NCI-H1417 (cell line): ENCODE results near the gene KDM4B.

Experiments used
- DNase-seq, 3 experiments: peaks; one replicate each; lab custom pipeline; 2025; lab: John Stamatoyannopoulos, UW

The KDM4B gene

DNA sequence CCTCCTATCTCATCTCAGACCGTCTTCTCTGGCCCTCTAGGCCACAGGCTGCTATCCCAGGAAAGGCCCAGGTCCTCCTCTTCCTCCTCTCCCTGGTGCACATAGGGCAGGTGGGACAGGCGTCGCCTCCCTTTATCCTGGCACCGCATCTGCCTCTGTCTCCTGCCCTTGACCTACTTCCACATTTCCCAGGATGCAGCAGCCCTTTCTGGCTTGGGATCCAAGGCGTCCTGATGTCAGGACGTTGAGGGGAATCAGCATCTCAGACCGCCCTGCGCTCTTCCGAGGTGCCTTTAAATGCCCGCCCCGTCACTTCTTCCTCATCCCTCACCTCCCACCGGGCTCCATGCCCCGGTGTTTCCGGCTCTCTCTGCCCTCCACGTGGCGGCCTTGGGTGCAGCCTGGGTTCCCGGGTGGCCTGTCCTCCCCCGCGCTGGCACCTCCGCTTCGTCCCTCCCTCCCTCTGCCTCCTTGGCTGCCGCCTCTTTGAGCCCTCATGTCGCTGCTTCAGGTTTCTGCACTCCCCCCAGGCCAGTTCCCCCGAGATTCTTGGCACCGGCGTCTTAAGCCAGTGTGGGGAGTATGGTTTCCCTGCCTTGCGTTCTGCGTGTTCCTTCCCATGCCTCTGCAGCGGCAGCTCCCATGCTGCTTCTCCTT is 66.3 kb downstream of the KDM4B start:
- no peak for DNase-seq

- DNase-seq = peak in 2 of 3 experiments; percentile 68 to 72
These were observed 67.1 kb downstream of the KDM4B start for GRCh38 chr19:5035793-5036697.

DNA sequence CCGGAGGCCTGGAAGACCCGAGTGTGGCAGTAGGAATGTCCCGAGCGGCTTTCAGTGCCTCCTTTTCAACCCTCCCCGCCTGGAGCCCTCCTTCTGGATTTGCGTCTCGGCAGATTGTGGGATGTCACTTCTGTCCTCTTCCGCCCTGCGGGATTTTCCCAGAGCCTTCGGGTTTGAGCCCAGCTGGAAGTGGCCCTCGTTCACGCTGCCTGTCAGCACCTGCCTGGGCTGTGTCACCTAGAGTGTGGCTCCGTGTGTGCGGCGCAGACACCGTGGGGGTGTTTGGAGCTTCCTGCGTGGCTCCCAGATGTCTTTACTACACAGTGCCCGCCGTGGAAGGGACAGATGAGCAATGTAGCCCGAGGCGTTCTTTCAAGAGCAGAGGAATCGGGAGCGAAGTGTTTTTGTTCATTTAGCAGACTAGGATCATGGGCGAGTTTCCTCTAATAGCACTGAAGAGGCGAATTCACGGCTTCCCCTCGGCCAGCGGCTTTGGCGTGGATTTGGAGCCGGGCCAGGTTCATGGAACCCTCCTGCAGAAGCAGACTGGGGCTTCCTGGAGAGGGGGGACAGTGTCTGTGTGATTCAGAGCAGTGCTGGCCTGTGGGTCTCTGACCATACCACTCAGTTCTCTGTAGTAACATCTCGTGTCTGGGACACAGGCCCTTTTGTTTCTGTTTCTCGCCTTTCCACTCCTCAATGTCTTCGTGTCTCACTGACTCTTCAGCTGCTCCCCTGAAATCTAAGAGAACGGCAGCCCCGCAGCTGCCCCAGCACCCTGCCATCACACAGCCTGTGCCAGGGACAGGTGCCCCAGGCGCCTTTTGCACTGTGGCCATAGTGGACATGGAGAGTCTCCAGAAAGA is 68.0 kb downstream of the KDM4B start:
- peak; percentile 64 to 79 (median 72) for DNase-seq

GRCh38 chr19:5037936-5038335 is 69.0 kb downstream of the KDM4B start:
- DNase-seq = peak in 2 of 3 experiments; percentile 67 to 96

GRCh38 chr19:5038631-5039271 is 69.8 kb downstream of the KDM4B start:
- DNase-seq = peak; percentile 26 to 42 (median 29)

DNA sequence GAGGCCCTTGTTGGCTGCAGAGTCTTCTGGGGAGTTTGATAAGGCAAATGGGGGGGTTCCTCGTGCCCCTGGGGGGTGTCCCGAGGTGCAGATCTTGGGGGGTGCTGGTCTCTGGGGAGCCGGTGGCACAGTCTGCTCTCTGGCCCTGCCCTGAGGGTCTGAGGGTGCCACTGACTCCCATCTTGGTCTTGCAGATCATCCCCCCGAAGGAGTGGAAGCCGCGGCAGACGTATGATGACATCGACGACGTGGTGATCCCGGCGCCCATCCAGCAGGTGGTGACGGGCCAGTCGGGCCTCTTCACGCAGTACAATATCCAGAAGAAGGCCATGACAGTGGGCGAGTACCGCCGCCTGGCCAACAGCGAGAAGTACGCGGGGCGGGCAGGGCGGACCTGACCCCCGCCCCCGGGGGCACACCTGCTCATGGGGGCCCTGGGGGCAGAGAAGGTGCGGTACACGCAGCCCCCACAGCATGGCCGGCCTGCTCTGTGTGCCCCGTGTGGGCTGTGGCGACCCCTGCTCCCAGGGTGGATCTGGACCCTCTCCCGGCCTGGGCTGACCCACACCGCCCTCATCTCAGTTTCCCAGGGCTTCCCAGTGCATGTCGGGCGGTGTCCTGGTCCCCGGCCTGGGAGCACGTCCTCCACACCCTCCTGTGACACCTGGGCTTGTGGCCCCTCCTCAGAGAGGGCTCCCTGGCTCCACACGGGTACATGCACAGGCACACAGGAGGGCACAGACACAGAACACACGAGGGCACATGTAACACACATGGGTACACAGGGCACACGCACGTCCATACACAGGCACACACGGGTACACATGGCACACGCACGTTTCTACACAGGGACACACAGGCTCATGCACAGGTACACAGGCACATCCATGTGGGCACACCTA is 71.0 kb downstream of the KDM4B start:
- no peak for DNase-seq

DNA sequence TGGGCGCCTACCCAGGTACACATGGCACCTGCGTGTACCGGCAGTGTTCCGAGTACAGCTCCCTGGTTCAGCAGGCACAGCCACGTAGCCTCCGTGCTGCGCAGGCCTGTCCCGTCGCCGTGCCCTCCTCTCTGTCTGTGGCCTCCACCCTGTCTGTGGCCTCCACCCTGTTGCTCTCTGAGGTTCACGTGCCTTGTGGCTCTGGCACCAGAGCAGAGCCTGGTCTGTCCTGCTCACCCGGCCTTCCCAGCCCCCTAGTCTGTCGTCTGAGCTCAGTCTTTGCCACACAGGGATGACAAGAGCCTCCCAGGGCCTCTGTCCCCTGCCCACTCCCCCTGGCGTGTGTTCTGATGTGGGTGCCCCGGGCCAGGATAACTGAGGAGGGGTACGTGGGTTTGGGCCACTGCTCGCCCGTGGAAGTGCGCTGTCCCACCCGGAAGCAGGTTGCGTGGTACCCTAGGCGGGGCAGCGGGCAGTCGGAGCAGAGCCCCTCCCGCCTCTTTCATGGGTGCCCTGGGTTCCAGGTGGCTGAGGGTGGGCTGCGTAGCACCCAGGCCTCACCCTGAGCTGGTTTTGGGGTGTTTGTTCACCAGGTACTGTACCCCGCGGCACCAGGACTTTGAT is 71.7 kb downstream of the KDM4B start:
- no peak for DNase-seq

DNA sequence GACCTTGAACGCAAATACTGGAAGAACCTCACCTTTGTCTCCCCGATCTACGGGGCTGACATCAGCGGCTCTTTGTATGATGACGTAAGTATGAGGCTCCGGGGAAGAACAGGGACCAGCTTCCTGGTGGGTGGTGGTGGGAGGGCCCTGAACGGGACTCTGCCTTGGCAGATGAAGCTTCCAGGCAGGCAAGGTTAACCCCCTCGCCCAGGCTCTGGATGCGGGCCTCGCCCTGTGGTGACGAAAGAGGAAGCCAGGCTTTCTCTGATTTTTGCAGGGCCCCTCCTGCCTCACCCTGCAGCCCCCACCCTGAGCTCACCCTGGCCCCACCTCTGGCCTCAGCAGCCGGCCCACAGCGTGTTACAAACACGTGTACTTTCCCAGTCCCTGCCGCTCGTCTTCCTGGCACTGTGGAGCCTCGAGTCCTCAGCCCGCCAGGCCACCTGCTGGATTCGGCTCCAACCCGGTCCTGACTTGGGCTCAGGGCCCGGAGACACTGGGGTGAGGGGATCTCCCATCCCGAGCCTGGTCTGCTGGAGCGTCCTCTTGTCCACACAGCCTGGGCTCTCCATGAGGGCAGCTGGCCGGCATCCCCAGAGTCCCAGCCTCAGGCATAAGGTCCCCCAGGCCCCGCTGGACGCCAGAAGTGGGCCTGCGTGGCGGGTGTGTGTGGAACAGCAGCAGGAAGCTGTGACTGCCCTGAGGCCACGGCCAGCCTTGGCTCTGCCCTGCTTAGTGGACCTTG is 72.4 kb downstream of the KDM4B start:
- no peak for DNase-seq

DNA sequence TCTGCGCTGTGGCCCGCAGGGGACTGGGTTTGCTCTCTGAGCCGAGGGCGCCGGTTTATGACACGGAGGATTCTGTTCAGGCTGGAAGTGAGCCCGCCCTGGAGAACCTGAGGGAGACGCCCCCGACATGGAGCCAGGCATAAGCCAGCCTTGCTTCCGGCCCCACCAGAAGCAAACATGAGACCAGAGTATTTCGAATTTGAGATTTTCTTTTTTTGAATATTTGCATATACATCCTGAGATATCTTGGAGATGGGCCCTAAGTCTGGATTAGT is 72.9 kb downstream of the KDM4B start:
- DNase-seq = no peak

DNA sequence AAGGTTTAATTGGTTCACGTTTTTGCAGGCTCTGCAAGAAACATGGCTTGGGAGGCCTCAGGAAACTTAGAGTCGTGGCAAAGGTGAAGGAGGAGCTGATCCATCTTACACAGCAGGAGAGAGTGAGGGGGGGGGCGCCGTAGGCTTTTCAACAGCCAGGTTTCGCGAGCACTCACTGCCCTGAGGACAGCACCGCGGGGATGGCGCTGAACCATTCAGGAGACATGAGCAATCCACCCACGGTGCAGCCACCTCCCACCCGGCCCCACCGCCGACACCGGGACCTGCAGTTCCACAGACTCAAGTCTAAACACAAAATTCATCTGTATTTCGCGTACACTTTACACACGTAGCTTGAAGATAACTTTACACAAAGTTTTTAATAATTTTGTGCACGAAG is 73.6 kb downstream of the KDM4B start:
- peak in 1 of 3 experiments; percentile 10 for DNase-seq

DNA sequence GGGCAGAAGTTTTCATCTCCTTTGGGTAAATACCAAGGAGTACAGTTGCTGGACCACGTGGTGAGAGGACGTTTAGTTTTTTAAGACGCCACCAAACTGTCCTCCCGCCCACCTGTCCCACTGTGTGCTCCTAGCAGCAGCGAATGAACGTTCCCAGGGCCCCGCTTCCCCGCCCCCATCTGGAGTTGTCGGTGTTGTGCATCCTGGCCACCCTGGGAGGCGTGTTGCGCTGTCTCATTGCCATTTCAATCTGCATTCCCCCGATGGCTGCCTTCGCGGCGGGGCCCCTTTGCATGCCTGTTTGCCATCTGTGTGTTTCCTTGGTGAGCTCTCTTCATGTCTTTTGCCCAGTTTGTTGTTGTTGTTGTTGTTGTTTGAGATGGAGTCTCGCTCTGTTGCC is 76.1 kb downstream of the KDM4B start:
- DNase-seq = no peak

- no peak for DNase-seq
These were observed 77.0 kb downstream of the KDM4B start for GRCh38 chr19:5045956-5046338.

DNA sequence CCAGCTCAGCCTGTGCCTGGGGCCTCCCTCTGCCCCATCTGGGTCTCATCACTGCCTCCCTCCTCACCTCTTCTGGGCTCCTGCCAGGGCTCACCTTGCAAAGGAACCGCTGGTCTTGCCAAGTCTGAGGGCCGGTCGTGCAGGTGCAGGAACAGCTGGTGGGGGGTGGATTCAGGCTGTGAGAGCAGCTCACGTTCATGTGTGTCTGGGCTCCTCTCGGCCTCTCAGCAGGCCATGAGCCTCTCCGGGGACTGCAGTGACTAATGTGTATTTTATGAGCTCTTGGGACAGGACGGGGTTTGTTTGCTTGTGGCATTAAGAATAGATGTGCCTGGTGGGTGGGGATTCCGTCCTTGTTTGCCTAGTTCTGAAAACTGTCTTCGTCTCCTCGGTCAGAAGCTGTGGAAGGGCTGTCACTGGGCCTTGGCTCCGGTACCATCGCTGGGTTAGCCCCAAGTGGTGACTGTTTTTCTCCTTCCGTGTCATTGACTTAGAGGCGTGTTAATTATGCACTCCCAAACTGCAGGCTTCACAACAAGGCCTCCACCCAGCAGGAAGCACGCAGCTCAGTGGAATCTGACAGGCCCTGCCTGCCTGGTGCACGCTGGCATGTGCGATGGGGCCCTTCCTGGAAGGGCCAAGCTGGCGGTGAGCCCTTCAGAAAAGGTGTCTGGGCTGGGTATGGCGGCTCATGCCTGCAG is 77.6 kb downstream of the KDM4B start:
- peak; percentile 95 to 99 (median 98) for DNase-seq

DNA sequence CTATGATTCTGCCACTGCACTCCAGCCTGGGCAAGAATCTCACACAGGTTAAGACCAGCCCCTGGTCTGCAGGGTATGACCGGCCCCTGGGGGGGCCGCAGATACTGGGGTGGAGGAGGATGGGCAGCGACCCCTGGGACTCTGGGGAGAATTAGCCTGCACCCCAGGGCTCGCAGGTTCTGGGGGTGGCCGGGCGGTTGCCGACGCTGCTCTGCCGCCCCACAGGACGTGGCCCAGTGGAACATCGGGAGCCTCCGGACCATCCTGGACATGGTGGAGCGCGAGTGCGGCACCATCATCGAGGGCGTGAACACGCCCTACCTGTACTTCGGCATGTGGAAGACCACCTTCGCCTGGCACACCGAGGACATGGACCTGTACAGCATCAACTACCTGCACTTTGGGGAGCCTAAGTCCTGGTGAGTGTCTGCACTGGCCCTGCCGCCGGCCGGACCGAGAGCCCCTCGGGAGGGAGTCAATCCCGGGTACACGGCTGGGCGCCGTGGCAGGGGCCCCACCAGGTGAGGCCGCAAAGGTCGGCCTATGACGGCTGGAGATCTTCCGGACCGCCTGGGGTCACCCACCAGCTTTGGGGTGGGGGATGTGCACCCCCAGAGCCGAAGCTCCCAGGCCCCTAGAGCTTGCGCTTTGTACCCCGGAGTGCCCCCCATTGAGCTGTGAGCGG is 78.5 kb downstream of the KDM4B start:
- DNase-seq = no peak

- peak; percentile 62 to 85 (median 83) for DNase-seq
These were observed 79.3 kb downstream of the KDM4B start for GRCh38 chr19:5048091-5048726.

DNA sequence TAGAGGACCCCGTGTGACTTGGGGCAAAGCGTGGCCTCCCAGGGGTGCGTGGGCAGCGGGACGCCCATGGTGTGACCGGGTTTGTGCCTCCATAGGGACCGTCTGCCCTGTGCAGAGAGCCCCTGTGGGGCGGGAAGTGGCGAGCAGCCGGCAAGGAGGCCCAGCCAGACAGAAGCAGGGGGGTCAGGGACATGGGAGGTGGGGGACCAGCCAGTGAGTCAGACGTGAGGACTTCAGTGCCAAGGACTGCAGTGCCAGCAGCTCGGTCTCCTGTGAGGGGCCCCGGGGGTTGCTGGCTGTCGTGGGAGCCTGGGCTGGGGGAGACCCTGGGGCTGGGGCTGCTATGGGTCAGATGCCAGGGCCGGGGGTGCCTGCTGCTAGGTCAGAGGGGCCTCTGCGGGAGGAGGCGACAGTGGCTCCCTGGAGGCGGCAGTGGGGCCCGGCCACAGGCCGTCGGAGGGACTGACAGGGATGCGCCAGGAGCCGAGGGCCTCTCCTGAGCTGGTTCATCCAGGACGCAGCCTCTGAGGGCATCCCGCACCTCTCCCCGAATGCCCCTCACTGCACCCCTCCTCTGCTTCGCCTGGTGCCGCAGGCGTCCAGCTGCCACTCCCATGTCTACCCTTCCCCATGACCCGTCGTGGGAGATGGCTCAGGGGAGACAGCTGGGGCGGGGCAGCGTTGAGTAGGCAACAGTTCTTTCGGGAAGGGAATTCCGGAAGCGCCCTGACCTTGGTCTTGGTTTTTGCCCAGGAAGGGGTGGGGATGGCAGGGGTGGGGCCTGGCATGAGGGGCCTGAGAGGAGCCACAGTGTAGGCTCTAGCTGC is 80.0 kb downstream of the KDM4B start:
- no peak for DNase-seq

DNA sequence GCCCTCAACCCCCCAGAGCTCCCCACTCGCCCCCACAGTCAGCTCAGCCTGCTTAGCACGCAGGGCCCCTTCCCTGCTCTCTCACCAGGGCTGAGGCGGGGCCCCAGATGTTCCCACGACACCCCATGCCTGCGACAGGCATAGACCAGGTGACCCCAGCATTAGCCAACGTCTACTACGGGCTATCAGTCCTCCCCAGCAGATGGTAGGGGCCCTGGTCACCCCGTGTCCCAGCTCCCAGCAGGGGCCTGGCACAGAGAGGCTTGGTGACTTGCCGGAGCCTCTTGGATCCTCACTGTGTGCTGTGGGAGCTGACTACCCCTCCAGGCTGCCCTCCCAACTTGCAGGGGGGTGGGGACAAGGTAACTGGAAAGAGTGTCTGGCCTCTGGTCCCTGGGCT is 80.6 kb downstream of the KDM4B start:
- DNase-seq = no peak
